IMR-90 (cell line): ENCODE data around the gene AP4S1. TPM values are rescaled to one million over a fixed set of nuclear protein-coding genes. Genes with fewer than 3 reads are reported as not detected.

Experiments
- ATAC-seq: fragments of 200-7000 bp; cut with Tn5 transposase; 2 replicates; pipeline ENCODE4 v1.9.1; 2020; ENCODE audit warnings: low read depth, mild to moderate bottlenecking, moderate library complexity
- BruUV-seq: library from RNA; stranded (reverse); fragments of 400-500 nt; replicated peaks from 2 replicates; lab custom pipeline; 2021; lab: Mats Ljungman, UMichigan
- CTCF ChIA-PET: fragments of 300-600 bp; formaldehyde crosslinking; extraction: SDS; loops from one replicate; lab custom pipeline; 2021; ENCODE audit warnings: antibody characterized with exemption; lab: Yijun Ruan, JAX
- POLR2A ChIA-PET: fragments of 300-600 bp; sonication (Branson Sonifier 250); formaldehyde crosslinking; loops from one replicate; lab custom pipeline; 2022; ENCODE audit warnings: antibody characterized with exemption; ENCODE audit not compliant: unreplicated experiment; lab: Charles Lee
- DNase-seq: peaks from one replicate; pipeline ENCODE4 v3.0.0; 2013
- H2AFZ ChIP-seq: replicated peaks from 2 replicates; pipeline ENCODE3; 2013; ENCODE audit warnings: low read length, mild to moderate bottlenecking; ENCODE audit not compliant: poor library complexity
- H2AK5ac ChIP-seq: 2 replicates; pipeline ENCODE4 v1.6.1; 2013; ENCODE audit warnings: low read depth, low read length, inconsistent platforms
- H2AK9ac ChIP-seq: replicated peaks from 2 replicates; pipeline ENCODE3; 2013; ENCODE audit warnings: mild to moderate bottlenecking, low read depth, low read length, moderate library complexity; ENCODE audit not compliant: poor library complexity
- H2BK120ac ChIP-seq: 2 replicates; pipeline ENCODE4 v1.6.1; 2013; ENCODE audit warnings: low read depth, low read length, inconsistent platforms
- H2BK15ac ChIP-seq: 3 replicates; pipeline ENCODE4 v1.6.1; 2013; ENCODE audit warnings: low read depth, low read length, inconsistent platforms
- H2BK20ac ChIP-seq: 2 replicates; pipeline ENCODE4 v1.6.1; 2013; ENCODE audit warnings: low read depth, mild to moderate bottlenecking, inconsistent platforms, low read length, moderate library complexity
- H2BK5ac ChIP-seq: 2 replicates; pipeline ENCODE4 v1.6.1; 2013; ENCODE audit warnings: mild to moderate bottlenecking, low read depth, low read length, inconsistent platforms; ENCODE audit not compliant: poor library complexity, severe bottlenecking
- H3K14ac ChIP-seq: replicated peaks from 2 replicates; pipeline ENCODE4 v1.6.1; 2013; ENCODE audit warnings: low read depth, low read length, inconsistent platforms
- H3K18ac ChIP-seq: 2 replicates; pipeline ENCODE4 v1.6.1; 2013; ENCODE audit warnings: low read depth, low read length, control low read depth
- H3K23ac ChIP-seq: 2 replicates; pipeline ENCODE4 v1.6.1; 2013; ENCODE audit warnings: low read depth, low read length, inconsistent platforms
- H3K27ac ChIP-seq: 2 replicates; pipeline ENCODE4 v1.5.1; 2013; ENCODE audit warnings: mild to moderate bottlenecking, control low read depth, low read length; ENCODE audit not compliant: insufficient read depth
- H3K27me3 ChIP-seq: 2 replicates; pipeline ENCODE4 v1.6.1; 2013; ENCODE audit warnings: low read length; ENCODE audit not compliant: control insufficient read depth, insufficient read depth
- H3K36me3 ChIP-seq: 2 replicates; pipeline ENCODE4 v1.6.1; 2013; ENCODE audit warnings: low read length, mixed read lengths; ENCODE audit not compliant: control insufficient read depth, insufficient read depth
- H3K4ac ChIP-seq: 2 replicates; pipeline ENCODE4 v1.6.1; 2013; ENCODE audit warnings: low read depth, low read length, inconsistent platforms
- H3K4me1 ChIP-seq: 2 replicates; pipeline ENCODE4 v1.6.1; 2013; ENCODE audit warnings: low read length, mixed read lengths; ENCODE audit not compliant: control insufficient read depth, insufficient read depth
- H3K4me2 ChIP-seq: 2 replicates; pipeline ENCODE4 v1.6.1; 2013; ENCODE audit warnings: low read depth, mild to moderate bottlenecking, control low read depth, low read length, moderate library complexity
- H3K4me3 ChIP-seq: 2 replicates; pipeline ENCODE4 v1.5.1; 2013; ENCODE audit warnings: low read depth, mild to moderate bottlenecking, control low read depth, low read length, moderate library complexity; ENCODE audit not compliant: insufficient read depth
- H3K56ac ChIP-seq: 2 replicates; pipeline ENCODE4 v1.6.1; 2013; ENCODE audit warnings: low read length, inconsistent platforms; ENCODE audit not compliant: insufficient read depth; ENCODE audit errors: extremely low read depth
- H3K79me1 ChIP-seq, 2 experiments: 2 replicates each; pipeline ENCODE4 v1.6.1; 2013; ENCODE audit warnings: low read length in 2 of 2, inconsistent platforms in 1 of 2, low read depth in 1 of 2
- H3K9ac ChIP-seq: 2 replicates; pipeline ENCODE4 v1.6.1; 2013; ENCODE audit warnings: low read depth, low read length, control low read depth
- H3K9me1 ChIP-seq: 2 replicates; pipeline ENCODE4 v1.6.1; 2013; ENCODE audit warnings: low read length, inconsistent platforms; ENCODE audit not compliant: insufficient read depth
- H3K9me3 ChIP-seq: 2 replicates; pipeline ENCODE4 v1.6.1; 2013; ENCODE audit warnings: low read length; ENCODE audit not compliant: control insufficient read depth, insufficient read depth
- H4K20me1 ChIP-seq: 2 replicates; pipeline ENCODE4 v1.6.1; 2013; ENCODE audit warnings: low read length, inconsistent platforms; ENCODE audit not compliant: insufficient read depth
- H4K5ac ChIP-seq: 2 replicates; pipeline ENCODE4 v1.6.1; 2013; ENCODE audit warnings: mild to moderate bottlenecking, low read depth, low read length, control low read depth
- H4K8ac ChIP-seq, 2 experiments: 2 replicates each; pipeline ENCODE4 v1.6.1; 2013; ENCODE audit warnings: low read depth in 2 of 2, low read length in 2 of 2, control low read depth in 1 of 2, inconsistent platforms in 1 of 2
- H4K91ac ChIP-seq: 2 replicates; pipeline ENCODE4 v1.6.1; 2013; ENCODE audit warnings: low read depth, low read length, inconsistent platforms; ENCODE audit not compliant: insufficient read depth
- BHLHE40 ChIP-seq: fragments of 150-350 bp; IDR thresholded peaks from 2 replicates; pipeline ENCODE4 v1.6.1; 2016; ENCODE audit warnings: mild to moderate bottlenecking, low read depth, low read length
- CHD1 ChIP-seq: IDR thresholded peaks from 2 replicates; pipeline ENCODE4 v1.6.1; 2012; ENCODE audit warnings: low read depth, low read length, improper control_type of control experiment
- MAZ ChIP-seq: IDR thresholded peaks from 2 replicates; pipeline ENCODE4 v1.6.1; 2012; ENCODE audit warnings: low read depth, mild to moderate bottlenecking, low read length, improper control_type of control experiment, moderate library complexity, borderline replicate concordance
- MXI1 ChIP-seq: IDR thresholded peaks from 2 replicates; pipeline ENCODE4 v1.6.1; 2012; ENCODE audit warnings: low read depth, mild to moderate bottlenecking, low read length, moderate library complexity, borderline replicate concordance
- NFE2L2 ChIP-seq: fragments of 150-350 bp; IDR thresholded peaks from 2 replicates; pipeline ENCODE4 v1.6.1; 2016; ENCODE audit warnings: low read depth, mild to moderate bottlenecking, low read length
- POLR2A ChIP-seq: IDR thresholded peaks from 2 replicates; pipeline ENCODE4 v1.6.1; 2012; ENCODE audit warnings: mild to moderate bottlenecking, low read depth, low read length
- RAD21 ChIP-seq: IDR thresholded peaks from 2 replicates; pipeline ENCODE4 v1.6.1; 2012; ENCODE audit warnings: low read length, improper control_type of control experiment
- RCOR1 ChIP-seq: IDR thresholded peaks from 2 replicates; pipeline ENCODE4 v1.6.1; 2012; ENCODE audit warnings: mild to moderate bottlenecking, low read length, improper control_type of control experiment; ENCODE audit not compliant: insufficient replicate concordance
- RFX5 ChIP-seq: IDR thresholded peaks from 2 replicates; pipeline ENCODE4 v1.8.0; 2012; ENCODE audit warnings: low read depth, mild to moderate bottlenecking, low read length, moderate library complexity
- WGBS, 2 experiments: methylation state at CpG; one replicate each; pipeline versions ENCODE4 v1.1.5 to v1.1.7; 2013; ENCODE audit warnings: missing lambda C conversion rate in 2 of 2; ENCODE audit not compliant: insufficient read length in 1 of 2; ENCODE audit errors: extremely low coverage in 2 of 2; 5-methylcytosine and 5-hydroxymethylcytosine counted together
- dilution Hi-C: fragments of 300-500 bp; cut with HindIII; formaldehyde crosslinking; loops from one replicate; pipeline ENCODE4 v1.14.3; 2018; ENCODE audit warnings: low sequenced_read_pairs; ENCODE audit not compliant: unreplicated experiment
- in situ Hi-C: fragments of 300-500 bp; cut with MboI; formaldehyde crosslinking; loops from 3 replicates; pipeline ENCODE4 v1.14.3; 2019; ENCODE audit warnings: low sequenced_read_pairs, inconsistent platforms, mixed read lengths
- intact Hi-C: fragments of 100-400 bp; cut with micrococcal nuclease; formaldehyde crosslinking; loops from 2 replicates; pipeline ENCODE4 v1.10.0; 2022
- polyA plus RNA-seq, 3 experiments: library from polyadenylated mRNA; depleted of rRNA; stranded (reverse); fragments of >200 nt; gene quantifications; 2 replicates each; pipeline ENCODE4 v1.2.3, GENCODE V29; 2012; ENCODE audit warnings: low replicate concordance in 1 of 3
- total RNA-seq: library from RNA; depleted of rRNA; stranded (reverse); fragments of >200 nt; gene quantifications from 2 replicates; pipeline ENCODE4 v1.2.3, GENCODE V29; 2012
- TF ChIP-seq, protein P1 (sequence below): conservative IDR thresholded peaks from 2 replicates; pipeline ENCODE4 v1.5.1; 2012; ENCODE audit warnings: mild to moderate bottlenecking, low read depth, low read length, improper control_type of control experiment

The AP4S1 gene
- total and polyA plus RNA-seq, 2 of the 4 experiments (the other 2 are of a cell fraction): 2.7 to 4.5 TPM

DNA sequence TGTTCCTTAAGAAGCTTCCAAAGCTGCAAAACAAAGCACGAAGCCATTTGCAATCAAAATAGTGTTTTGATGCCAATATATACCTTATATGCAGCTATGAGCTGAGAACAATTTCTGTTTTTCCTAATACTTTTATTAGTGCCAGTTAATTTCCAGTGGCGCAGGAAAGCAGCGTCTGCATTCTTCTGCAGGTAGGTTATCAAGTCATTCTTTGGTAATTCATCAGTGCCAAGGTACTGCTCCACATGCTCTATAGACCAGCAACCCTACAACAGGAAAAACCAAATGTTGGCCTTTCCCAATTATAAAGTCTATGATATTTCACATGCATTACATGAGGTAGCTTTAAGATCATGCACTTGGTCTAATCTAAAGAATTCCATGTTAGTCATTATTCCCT is 88.3 kb downstream of the AP4S1 start:
- no peak overlapping the region for H4K5ac ChIP-seq
- peaks cover 45% of the 10 kb centered on the region for H3K36me3 ChIP-seq
- intact Hi-C loops: no loop called here
- no peak overlapping the region for H3K4me3 ChIP-seq
- H4K8ac ChIP-seq: no peak overlapping the region
- H3K27ac ChIP-seq: no peak overlapping the region
- no CpG with 5 or more reads among the region's 3 CpGs for WGBS, 2 experiments
- H3K79me1 ChIP-seq: peaks cover 15 to 20% of the 10 kb centered on the region in 2 experiments; a peak in 3 of 4 replicates
- H3K9me3 ChIP-seq: no peaks in the 10 kb centered on the region
- 0 out of 2 replicates have a peak, but pooled peaks cover 3% of the 10 kb centered on the region for H3K9me1 ChIP-seq
- no peak overlapping the region for H2BK15ac ChIP-seq
- H3K56ac ChIP-seq: no peak overlapping the region
- no peak overlapping the region for H3K4me2 ChIP-seq
- H2AFZ ChIP-seq: no peak overlapping the region
- no peak overlapping the region for H2BK120ac ChIP-seq
- H3K18ac ChIP-seq: no peak overlapping the region
- H3K14ac ChIP-seq: no peak overlapping the region
- H2AK5ac ChIP-seq: no peak overlapping the region
- H4K20me1 ChIP-seq: no peaks in the 10 kb centered on the region
- no peak overlapping the region for H2AK9ac ChIP-seq
- DNase-seq (no peak), ATAC-seq (no peak)
- no peaks in the 10 kb centered on the region for H3K4me1 ChIP-seq
- TF ChIP-seq POLR2A (no peak), MAZ (no peak), RAD21 (no peak), RCOR1 (no peak), MXI1 (no peak), NFE2L2 (no peak), RFX5 (no peak), CHD1 (no peak), BHLHE40 (no peak)
- TF ChIP-seq, protein P1, sequence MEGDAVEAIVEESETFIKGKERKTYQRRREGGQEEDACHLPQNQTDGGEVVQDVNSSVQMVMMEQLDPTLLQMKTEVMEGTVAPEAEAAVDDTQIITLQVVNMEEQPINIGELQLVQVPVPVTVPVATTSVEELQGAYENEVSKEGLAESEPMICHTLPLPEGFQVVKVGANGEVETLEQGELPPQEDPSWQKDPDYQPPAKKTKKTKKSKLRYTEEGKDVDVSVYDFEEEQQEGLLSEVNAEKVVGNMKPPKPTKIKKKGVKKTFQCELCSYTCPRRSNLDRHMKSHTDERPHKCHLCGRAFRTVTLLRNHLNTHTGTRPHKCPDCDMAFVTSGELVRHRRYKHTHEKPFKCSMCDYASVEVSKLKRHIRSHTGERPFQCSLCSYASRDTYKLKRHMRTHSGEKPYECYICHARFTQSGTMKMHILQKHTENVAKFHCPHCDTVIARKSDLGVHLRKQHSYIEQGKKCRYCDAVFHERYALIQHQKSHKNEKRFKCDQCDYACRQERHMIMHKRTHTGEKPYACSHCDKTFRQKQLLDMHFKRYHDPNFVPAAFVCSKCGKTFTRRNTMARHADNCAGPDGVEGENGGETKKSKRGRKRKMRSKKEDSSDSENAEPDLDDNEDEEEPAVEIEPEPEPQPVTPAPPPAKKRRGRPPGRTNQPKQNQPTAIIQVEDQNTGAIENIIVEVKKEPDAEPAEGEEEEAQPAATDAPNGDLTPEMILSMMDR: no peak
- H3K9ac ChIP-seq: no peak overlapping the region
- ChIA-PET POLR2A (no interaction called here), CTCF (no interaction called here)
- H3K27me3 ChIP-seq: no peaks in the 10 kb centered on the region
- H2BK20ac ChIP-seq: no peak overlapping the region
- no peak overlapping the region for H3K4ac ChIP-seq
- H3K23ac ChIP-seq: no peak overlapping the region
- dilution Hi-C loops: no loop called here
- H4K91ac ChIP-seq: no peak overlapping the region
- in situ Hi-C loops: no loop called here
- no TSS peak for BruUV-seq
- H2BK5ac ChIP-seq: no peak overlapping the region
